Measurements from ENCODE around the gene ITGB8.
"Not testable (repeated sequence)": the region's sequence is repeated elsewhere in the genome, so short reads cannot be mapped to it uniquely, and the experiment has no call there.

ITGB8 gene

GRCh38 chr7:20359341-20359963 is 28.8 kb downstream of the ITGB8 start:
- H3K4me3 ChIP-seq (ENCODE audit: low read length): no peak overlapping the region
- DNase-seq (ENCODE audit: low read depth, low spot score): no peak

DNA sequence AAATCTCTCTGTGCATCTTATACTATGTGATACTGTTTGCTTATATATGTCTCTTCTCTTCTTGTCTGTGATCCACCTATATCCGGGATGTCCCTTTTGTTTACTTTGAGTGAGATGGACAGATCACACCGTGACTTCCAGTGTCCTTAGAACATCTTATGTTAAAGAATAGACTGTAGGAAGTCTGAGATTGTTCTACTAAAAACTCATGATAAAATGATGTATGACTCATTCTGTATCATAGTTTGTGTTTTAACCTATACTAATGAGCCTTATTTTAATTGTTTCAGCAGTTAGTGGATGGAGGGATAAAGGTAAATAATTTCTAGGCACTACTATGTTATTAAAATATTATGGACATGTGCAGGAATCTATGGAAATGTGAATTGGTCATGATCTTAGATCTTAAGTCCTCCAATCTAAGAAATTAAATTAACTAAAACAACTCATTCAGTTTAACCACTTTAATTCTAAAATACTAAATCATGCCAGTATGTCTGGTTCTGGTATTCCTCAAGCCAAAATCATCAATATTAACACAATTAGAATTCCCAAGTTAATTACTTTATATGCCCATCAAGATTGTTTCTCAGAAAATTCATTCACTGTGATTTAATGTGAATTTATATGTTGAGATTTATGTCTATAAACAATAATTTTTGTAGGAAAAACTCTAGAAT is 32.0 kb downstream of the ITGB8 start:
- DNase-seq (ENCODE audit: low read depth, low spot score): no peak
- no peak overlapping the region for H3K4me3 ChIP-seq (ENCODE audit: low read length)

DNA sequence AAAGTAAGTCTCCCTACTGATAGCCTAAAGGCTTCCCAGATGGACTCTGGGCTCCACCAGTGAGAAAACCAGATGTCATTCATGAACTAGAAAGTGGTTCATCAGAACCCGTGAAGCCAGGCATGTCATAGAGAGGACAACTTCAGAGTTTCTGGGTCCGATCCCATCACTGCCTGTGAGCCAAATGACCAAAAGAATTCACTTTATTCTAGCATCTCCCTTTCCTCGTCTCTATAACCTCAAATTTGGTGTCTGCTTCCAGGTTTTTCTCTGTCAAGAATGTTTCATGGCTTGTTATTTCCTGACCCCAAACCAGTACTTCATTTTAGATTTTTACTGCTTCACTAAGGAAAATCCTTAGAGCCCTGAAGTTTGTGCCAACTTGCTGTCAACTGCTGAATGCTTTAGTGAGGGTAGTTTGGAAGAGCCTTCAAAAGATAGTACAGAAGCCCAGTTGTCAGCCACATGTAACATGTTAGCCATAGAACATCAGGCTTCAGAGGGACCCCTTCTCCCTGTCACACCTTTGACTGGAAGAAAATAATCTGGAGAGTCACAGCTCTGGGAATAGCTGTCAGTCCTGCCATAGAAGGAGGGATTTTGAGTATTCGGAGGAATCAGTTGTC is 34.0 kb downstream of the ITGB8 start:
- no peak overlapping the region for H3K4me3 ChIP-seq (ENCODE audit: low read length)
- DNase-seq (ENCODE audit: low read depth, low spot score): no peak

- DNase-seq (ENCODE audit: low read depth, low spot score): no peak
- H3K4me3 ChIP-seq (ENCODE audit: low read length): no peak overlapping the region
Observed at GRCh38 chr7:20365486-20365885, 34.8 kb downstream of the ITGB8 start.

GRCh38 chr7:20374399-20374798 is 43.7 kb downstream of the ITGB8 start:
- DNase-seq (ENCODE audit: low read depth, low spot score): no peak

DNA sequence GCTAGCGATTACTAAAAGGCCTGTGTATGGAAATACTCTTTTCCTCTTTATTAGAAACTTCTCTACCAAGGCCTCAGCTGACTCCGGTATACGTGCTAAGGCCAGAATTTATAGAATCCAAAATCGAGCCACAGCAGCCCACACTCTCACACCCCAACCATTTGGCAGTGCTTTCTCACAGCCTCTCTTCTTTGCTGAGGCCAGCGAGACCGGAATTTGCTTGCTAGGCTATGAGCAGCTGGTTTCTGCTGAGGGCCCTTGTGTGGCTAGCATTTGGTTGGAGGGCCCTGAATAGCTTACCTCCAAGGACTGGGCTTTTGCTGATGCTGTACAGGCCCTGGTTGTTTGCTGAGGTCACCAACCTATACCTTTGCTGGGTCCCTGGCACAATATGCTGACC is 46.1 kb downstream of the ITGB8 start:
- no peak overlapping the region for H3K4me3 ChIP-seq (ENCODE audit: low read length)
- no peak for DNase-seq (ENCODE audit: low read depth, low spot score)

More at GRCh38 chr7:20374399-20374798, 43.7 kb downstream of the ITGB8 start:
- H3K4me3 ChIP-seq (ENCODE audit: low read length): no peak overlapping the region

- no peak for DNase-seq (ENCODE audit: low read depth, low spot score)
- no peak overlapping the region for H3K4me3 ChIP-seq (ENCODE audit: low read length)
Observed at GRCh38 chr7:20381406-20382034, 50.8 kb downstream of the ITGB8 start.

- DNase-seq (ENCODE audit: low read depth, low spot score): no peak
- H3K4me3 ChIP-seq (ENCODE audit: low read length): no peak overlapping the region
Observed at GRCh38 chr7:20383351-20383750, 52.7 kb downstream of the ITGB8 start.

DNA sequence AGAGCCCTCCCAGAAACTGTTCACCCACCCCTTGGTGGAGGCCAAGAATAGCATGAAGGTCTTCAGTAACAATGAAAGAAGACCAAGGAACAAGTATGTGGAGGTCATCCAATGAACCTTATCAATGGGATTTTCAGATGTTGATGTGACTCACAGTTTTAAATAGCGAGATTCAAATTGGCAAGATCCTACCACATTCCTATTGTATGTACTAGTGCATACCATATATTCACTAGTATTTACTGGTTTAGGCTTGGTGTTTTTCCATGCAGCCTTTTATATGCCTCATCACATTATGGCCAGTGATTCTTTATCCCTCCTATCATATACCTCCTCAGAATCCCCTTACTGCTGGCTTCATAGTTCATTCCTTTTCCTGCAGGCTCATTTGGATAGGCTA is 54.4 kb downstream of the ITGB8 start:
- H3K4me3 ChIP-seq (ENCODE audit: low read length): no peak overlapping the region
- DNase-seq (ENCODE audit: low read depth, low spot score): no peak

GRCh38 chr7:20388084-20388483 is 57.4 kb downstream of the ITGB8 start:
- no peak for DNase-seq (ENCODE audit: low read depth, low spot score)
- no peak overlapping the region for H3K4me3 ChIP-seq (ENCODE audit: low read length)

DNA sequence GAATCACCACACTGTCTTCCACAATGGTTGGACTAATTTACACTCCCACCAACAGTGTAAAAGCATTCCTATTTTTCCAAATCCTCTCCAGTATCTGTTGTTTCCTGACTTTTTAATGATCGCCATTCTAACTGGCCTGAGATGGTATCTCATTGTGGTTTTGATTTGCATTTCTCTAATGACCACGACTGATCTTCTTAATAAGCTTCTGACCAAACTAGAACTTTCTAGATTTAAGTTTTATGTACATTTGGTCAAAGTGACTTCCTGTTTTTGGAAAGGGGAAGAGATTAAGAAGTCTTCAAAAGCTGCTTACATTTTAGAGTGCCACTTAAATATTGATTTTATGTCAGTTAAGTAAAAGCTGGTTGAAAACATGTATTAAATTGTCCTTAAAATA is 58.5 kb downstream of the ITGB8 start:
- DNase-seq (ENCODE audit: low read depth, low spot score); H3K4me3 ChIP-seq (ENCODE audit: low read length): not testable (repeated sequence)

DNA sequence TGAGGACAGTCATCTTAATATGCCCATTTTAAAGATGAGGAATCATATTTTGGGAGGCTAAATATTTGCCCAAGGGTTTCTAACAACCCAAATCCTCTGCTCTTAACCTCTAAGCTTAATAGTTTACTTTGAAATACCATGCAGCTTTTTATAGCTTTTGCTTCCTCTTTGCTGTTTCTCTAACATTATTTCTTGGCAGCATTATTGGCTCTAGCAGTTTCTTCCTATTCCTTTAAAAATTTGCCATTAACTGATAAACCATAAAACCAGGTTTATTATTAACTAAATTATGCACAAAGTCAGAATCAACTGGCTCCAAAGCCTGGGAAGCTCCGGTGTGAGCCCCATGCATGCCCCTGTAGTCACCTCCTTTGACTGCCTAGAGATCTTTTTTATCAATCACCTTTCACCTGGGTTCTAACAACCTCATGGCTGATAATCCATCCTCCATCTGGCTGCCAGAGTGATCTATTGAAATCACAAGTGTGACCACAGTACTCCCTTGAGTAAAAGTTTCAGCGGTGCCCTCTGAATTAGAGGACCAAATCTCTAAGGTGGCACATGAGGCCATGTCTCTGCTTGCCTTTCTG is 62.4 kb downstream of the ITGB8 start:
- no peak for DNase-seq (ENCODE audit: low read depth, low spot score)
- no peak overlapping the region for H3K4me3 ChIP-seq (ENCODE audit: low read length)

DNA sequence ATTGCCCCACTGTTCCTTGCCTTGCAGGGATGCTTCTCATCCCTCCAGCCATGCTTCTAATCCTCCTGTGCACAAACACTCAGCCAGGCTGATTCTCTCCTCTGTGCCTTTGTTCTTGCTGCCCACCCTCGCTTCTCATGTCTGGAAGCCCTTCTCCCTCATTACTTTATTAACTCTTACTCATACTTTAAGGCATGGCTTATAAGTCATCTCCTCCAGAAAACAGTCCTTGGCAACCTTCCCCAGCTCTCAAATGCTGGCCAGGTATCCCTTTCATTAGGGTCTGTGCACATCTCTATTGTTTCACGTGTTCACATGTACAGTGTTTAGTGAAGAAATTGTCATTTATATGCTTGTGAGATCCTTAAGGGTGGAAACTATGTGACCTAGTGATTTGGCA is 62.9 kb downstream of the ITGB8 start:
- DNase-seq (ENCODE audit: low read depth, low spot score): no peak
- no peak overlapping the region for H3K4me3 ChIP-seq (ENCODE audit: low read length)

GRCh38 chr7:20394284-20394683 is 63.6 kb downstream of the ITGB8 start:
- no peak overlapping the region for H3K4me3 ChIP-seq (ENCODE audit: low read length)
- no peak for DNase-seq (ENCODE audit: low read depth, low spot score)

DNA sequence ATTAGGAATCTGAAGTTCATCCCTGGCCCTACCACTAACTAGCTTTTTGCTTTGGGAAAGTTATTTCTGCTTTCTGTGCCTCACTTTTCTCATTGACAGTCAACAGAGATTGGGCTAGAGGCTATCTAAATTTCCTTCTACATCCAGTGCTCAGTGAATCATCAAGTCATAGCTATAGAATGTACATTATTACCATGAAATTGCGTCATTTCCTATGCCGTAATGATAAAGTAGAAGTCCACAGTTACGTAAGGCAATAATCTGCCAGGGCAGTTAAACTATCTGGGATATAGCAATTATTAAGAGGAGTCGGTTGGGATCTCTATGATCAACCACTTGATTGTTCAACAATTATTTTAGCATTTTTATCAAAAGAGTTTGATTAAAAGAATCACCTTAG is 64.4 kb downstream of the ITGB8 start:
- no peak for DNase-seq (ENCODE audit: low read depth, low spot score)
- H3K4me3 ChIP-seq (ENCODE audit: low read length): no peak overlapping the region

DNA sequence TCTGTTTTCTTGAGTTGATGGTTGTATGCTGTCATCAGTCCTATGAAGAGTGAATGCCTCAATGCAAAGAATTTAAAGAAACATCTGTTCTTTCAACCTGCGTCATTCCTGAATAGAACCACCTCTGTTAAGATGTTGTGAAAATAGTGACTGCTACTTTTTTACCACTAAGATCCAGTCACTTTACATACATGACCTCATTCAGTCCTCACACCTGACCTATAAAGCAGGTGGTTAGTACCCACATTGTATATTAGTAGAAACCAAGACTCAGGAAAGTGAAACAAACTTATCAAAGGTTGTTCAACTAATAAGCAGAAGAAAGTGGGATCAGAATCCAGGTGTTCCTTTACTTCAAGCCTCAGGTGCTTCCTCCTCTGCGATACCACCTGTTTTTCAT is 64.8 kb downstream of the ITGB8 start:
- no peak for DNase-seq (ENCODE audit: low read depth, low spot score)
- H3K4me3 ChIP-seq (ENCODE audit: low read length): no peak overlapping the region

GRCh38 chr7:20399521-20399920 is 68.8 kb downstream of the ITGB8 start:
- H3K4me3 ChIP-seq (ENCODE audit: low read length): no peak overlapping the region
- no peak for DNase-seq (ENCODE audit: low read depth, low spot score)

- no peak for DNase-seq (ENCODE audit: low read depth, low spot score)
- H3K4me3 ChIP-seq (ENCODE audit: low read length): no peak overlapping the region
Observed at GRCh38 chr7:20401861-20402746, 71.4 kb downstream of the ITGB8 start.

GRCh38 chr7:20402747-20403230 is 72.1 kb downstream of the ITGB8 start:
- DNase-seq (ENCODE audit: low read depth, low spot score): no peak

More at GRCh38 chr7:20402747-20403230, 72.1 kb downstream of the ITGB8 start:
- H3K4me3 ChIP-seq (ENCODE audit: low read length): no peak overlapping the region

Measured in Jurkat, Clone E6-1 (cell line).